Embryonic facial prominence (tissue), 1 donor: ENCODE results near the gene ADCK1.
"Not testable (repeated sequence)": the region's sequence is repeated elsewhere in the genome, so short reads cannot be mapped to it uniquely, and the experiment has no call there.

ENCODE experiments used
- DNase-seq: peaks from one replicate; pipeline ENCODE4 v3.0.0-alpha.2; 2016; ENCODE audit errors: extremely low spot score

Gene ADCK1

GRCh38 chr14:77903221-77903620 lies 103.3 kb downstream of the ADCK1 start:
- no peak for DNase-seq

- no peak for DNase-seq
Measured at GRCh38 chr14:77903937-77904617, 104.2 kb downstream of the ADCK1 start.

- no peak for DNase-seq
Measured at GRCh38 chr14:77906446-77906845, 106.5 kb downstream of the ADCK1 start.

GRCh38 chr14:77908847-77909246 lies 108.9 kb downstream of the ADCK1 start:
- no peak for DNase-seq

GRCh38 chr14:77909911-77910310 lies 110.0 kb downstream of the ADCK1 start:
- DNase-seq, result no peak

GRCh38 chr14:77910506-77910905 lies 110.6 kb downstream of the ADCK1 start:
- DNase-seq, result no peak

- DNase-seq, result no peak
Measured at GRCh38 chr14:77911356-77911755, 111.4 kb downstream of the ADCK1 start.

- DNase-seq, result no peak
Measured at GRCh38 chr14:77912754-77913556, 113.0 kb downstream of the ADCK1 start.

GRCh38 chr14:77914073-77914721 lies 114.3 kb downstream of the ADCK1 start:
- DNase-seq, result no peak

GRCh38 chr14:77915390-77915789 lies 115.5 kb downstream of the ADCK1 start:
- not testable (repeated sequence) for DNase-seq

GRCh38 chr14:77917491-77918201 lies 117.7 kb downstream of the ADCK1 start:
- DNase-seq, result no peak

- no peak for DNase-seq
Measured at GRCh38 chr14:77918448-77918847, 118.5 kb downstream of the ADCK1 start.

- no peak for DNase-seq
Measured at GRCh38 chr14:77920312-77920711, 120.4 kb downstream of the ADCK1 start.

- no peak for DNase-seq
Measured at GRCh38 chr14:77921818-77922217, 121.9 kb downstream of the ADCK1 start.

- DNase-seq, result no peak
Measured at GRCh38 chr14:77923131-77923936, 123.4 kb downstream of the ADCK1 start.

- DNase-seq, result no peak
Measured at GRCh38 chr14:77924141-77924948, 124.4 kb downstream of the ADCK1 start.

- DNase-seq, result no peak
Measured at GRCh38 chr14:77926942-77927341, 127.0 kb downstream of the ADCK1 start.

GRCh38 chr14:77931441-77931840 lies 131.5 kb downstream of the ADCK1 start:
- DNase-seq, result no peak

GRCh38 chr14:77936138-77936639 lies 136.3 kb downstream of the ADCK1 start:
- no peak for DNase-seq

- no peak for DNase-seq
Measured at GRCh38 chr14:77947372-77947771, 147.5 kb downstream of the ADCK1 start.
